ACC112 (cell line): Measurements from ENCODE around the gene PSG1.
"Not testable (repeated sequence)": the region's sequence is repeated elsewhere in the genome, so short reads cannot be mapped to it uniquely, and the experiment has no call there.

Source experiments
- H2AFZ ChIP-seq: fragments of 200-600 bp; sonication (generic); one replicate; pipeline ENCODE4 v1.6.0; 2017; ENCODE audit warnings: antibody characterized with exemption, low read length; ENCODE audit not compliant: unreplicated experiment
- H3K27ac ChIP-seq: fragments of 200-600 bp; sonication (generic); 2 replicates; pipeline ENCODE4 v1.5.1; 2014; ENCODE audit warnings: low read depth, mild to moderate bottlenecking, antibody characterized with exemption, low read length, moderate library complexity
- H3K27me3 ChIP-seq: fragments of 200-600 bp; sonication (generic); 2 replicates; pipeline ENCODE4 v1.6.1; 2014; ENCODE audit warnings: mild to moderate bottlenecking, antibody characterized with exemption, low read length, moderate library complexity, mixed read lengths; ENCODE audit not compliant: insufficient read depth
- H3K36me3 ChIP-seq: fragments of 200-600 bp; sonication (generic); 2 replicates; pipeline ENCODE4 v1.6.1; 2016; ENCODE audit warnings: mild to moderate bottlenecking, antibody characterized with exemption, low read length, moderate library complexity, mixed read lengths; ENCODE audit not compliant: insufficient read depth
- H3K4me1 ChIP-seq: fragments of 200-600 bp; sonication (generic); one replicate; pipeline ENCODE4 v1.6.1; 2016; ENCODE audit warnings: low read length, mixed read lengths; ENCODE audit not compliant: insufficient read depth, unreplicated experiment, control insufficient read depth
- H3K4me3 ChIP-seq: fragments of 200-600 bp; sonication (generic); 2 replicates; pipeline ENCODE4 v1.5.1; 2014; ENCODE audit warnings: mild to moderate bottlenecking, low read depth, low read length
- H3K79me2 ChIP-seq: fragments of 200-600 bp; sonication (generic); one replicate; pipeline ENCODE4 v1.6.0; 2016; ENCODE audit warnings: low read length; ENCODE audit not compliant: control insufficient read depth, unreplicated experiment, insufficient read depth

Gene PSG1

GRCh38 chr19:42819960-42820650, 59.4 kb downstream of the PSG1 start:
- not testable (repeated sequence) for H3K27me3 ChIP-seq, H2AFZ ChIP-seq, H3K36me3 ChIP-seq, H3K4me1 ChIP-seq, H3K79me2 ChIP-seq, H3K4me3 ChIP-seq
- H3K27ac ChIP-seq = peak overlapping the region; percentile 65

GRCh38 chr19:42816894-42817293, 62.6 kb downstream of the PSG1 start:
- no peak overlapping the region for H2AFZ ChIP-seq
- H3K79me2 ChIP-seq = no peaks in the 10 kb centered on the region
- H3K27ac ChIP-seq = no peak overlapping the region

More at GRCh38 chr19:42816894-42817293, 62.6 kb downstream of the PSG1 start:
- Histone ChIP-seq H3K4me3 (no peak overlapping the region), H3K27me3 (no peaks in the 10 kb centered on the region), H3K36me3 (no peaks in the 10 kb centered on the region), H3K4me1 (peaks cover 9% of the 10 kb centered on the region)
